Measurements from ENCODE around the gene ISG15. TPM values are rescaled to one million over a fixed set of nuclear protein-coding genes. Genes with fewer than 3 reads are reported as not detected.

ISG15 gene
- polyA plus RNA-seq, 1 of the 3 experiments (the other 2 are of a cell fraction): 28.6 TPM

DNA sequence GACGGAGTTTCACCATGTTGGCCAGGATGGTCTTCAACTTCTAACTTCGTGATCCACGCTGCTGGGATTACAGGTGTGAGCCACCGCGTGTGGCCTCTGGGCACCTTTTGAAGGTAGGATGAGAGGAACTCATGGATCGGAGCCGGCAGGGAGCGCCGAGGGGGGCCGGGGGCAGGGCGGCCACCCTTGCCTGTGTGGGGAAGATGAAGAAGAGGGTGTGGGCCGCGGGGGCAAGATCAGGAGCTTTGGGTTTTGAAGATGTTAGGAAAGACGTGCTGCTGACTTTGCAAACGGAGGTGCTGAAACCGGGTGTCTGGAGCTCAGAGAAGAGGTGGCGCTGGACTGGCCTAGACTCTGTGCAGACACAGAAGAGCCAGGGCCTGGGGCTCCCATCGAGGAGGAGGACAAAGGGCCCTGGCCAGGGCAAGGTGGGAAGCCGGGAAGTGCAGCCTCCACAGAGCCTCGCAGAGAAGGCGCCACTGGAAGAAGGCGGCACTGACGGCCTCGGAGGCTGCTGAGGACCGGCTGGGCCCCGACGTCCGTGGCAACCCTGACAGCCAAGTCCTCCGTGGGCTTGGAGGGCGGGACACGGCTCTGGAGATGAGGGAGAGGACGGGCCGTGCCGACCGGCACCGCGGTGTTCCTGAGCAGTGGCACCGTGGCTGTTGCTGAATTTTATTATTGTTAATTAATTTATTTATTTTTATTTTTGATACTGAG, 47.1 kb downstream of the ISG15 start:
- no peak overlapping the region for H3K9ac ChIP-seq
- DNase-seq: no peak
- H3F3A ChIP-seq (replicated peaks; ENCODE audit: insufficient read depth): peaks cover 5% of the 10 kb centered on the region
- peaks cover 6% of the 10 kb centered on the region; the same call in 1 of the 2 replicates for H4K20me1 ChIP-seq (ENCODE audit: insufficient read depth)
- CTCF ChIA-PET: interaction anchor here (0.7 to 15.4 kb wide), 11 partner anchors 8 to 232 kb away, joined by 3 to 216 read pairs (median 7); partner anchors contain the start of genes AGRN and PERM1
- H3K9me3 ChIP-seq: no peaks in the 10 kb centered on the region
- POLR2A ChIA-PET: no interaction called here
- TF ChIP-seq FOXJ3 (CRISPR knock-in tag; IDR thresholded peaks at IDR 0.05): no peak
- TF ChIP-seq, protein P1, sequence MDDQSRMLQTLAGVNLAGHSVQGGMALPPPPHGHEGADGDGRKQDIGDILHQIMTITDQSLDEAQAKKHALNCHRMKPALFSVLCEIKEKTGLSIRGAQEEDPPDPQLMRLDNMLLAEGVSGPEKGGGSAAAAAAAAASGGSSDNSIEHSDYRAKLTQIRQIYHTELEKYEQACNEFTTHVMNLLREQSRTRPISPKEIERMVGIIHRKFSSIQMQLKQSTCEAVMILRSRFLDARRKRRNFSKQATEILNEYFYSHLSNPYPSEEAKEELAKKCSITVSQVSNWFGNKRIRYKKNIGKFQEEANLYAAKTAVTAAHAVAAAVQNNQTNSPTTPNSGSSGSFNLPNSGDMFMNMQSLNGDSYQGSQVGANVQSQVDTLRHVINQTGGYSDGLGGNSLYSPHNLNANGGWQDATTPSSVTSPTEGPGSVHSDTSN (IDR thresholded peaks at IDR 0.05): no peak
- TF ChIP-seq CTCF (IDR thresholded peaks at IDR 0.05): no peak
- no peak for TF ChIP-seq RFX5 (IDR thresholded peaks at IDR 0.05; ENCODE audit: low read length)
- TF ChIP-seq NFIC (IDR thresholded peaks at IDR 0.05; ENCODE audit: borderline replicate concordance): no peak
- no peak for TF ChIP-seq MEF2A (IDR thresholded peaks at IDR 0.05; ENCODE audit: borderline replicate concordance, low read depth)
- no peak for TF ChIP-seq IRF3 (IDR thresholded peaks at IDR 0.05; ENCODE audit: low read depth, low read length)
- TF ChIP-seq SIN3A (IDR thresholded peaks at IDR 0.05; ENCODE audit: borderline replicate concordance, low read depth, low read length): no peak
- no peak for TF ChIP-seq TCF12 (IDR thresholded peaks at IDR 0.05)
- no peak for TF ChIP-seq NRF1 (IDR thresholded peaks at IDR 0.05; ENCODE audit: low read depth, low read length)
- no peak for TF ChIP-seq GATA2 (CRISPR knock-in tag; IDR thresholded peaks at IDR 0.05)
- H3K4me3 ChIP-seq (ENCODE audit: low read depth in 2 of 2, low read length in 1 of 2): no peak overlapping the region
- no peak overlapping the region for H3K4me2 ChIP-seq
- 38% methylated on average over 31 of the region's 38 CpGs for WGBS (ENCODE audit: low lambda C conversion rate)
- H3K79me2 ChIP-seq (ENCODE audit: insufficient read depth): no peaks in the 10 kb centered on the region
- no peaks in the 10 kb centered on the region for H3K9me2 ChIP-seq
- no peak overlapping the region for H3K27ac ChIP-seq (ENCODE audit: low read depth in 2 of 2, low read length in 1 of 2)
- H3K36me3 ChIP-seq (replicated peaks in 1 of 2; ENCODE audit: control insufficient read depth in 1 of 2, insufficient read depth in 2 of 2, low read length in 1 of 2): no peaks in the 10 kb centered on the region
- H3K4me1 ChIP-seq (ENCODE audit: control insufficient read depth in 1 of 2, insufficient read depth in 2 of 2, low read depth in 1 of 2, low read length in 1 of 2): peaks cover 0 to 6% of the 10 kb centered on the region in 2 experiments; a peak in 1 of 4 replicates
- H3K27me3 ChIP-seq (ENCODE audit: insufficient read depth): peaks cover 20% of the 10 kb centered on the region; the same call in 1 of the 2 replicates
- no peak overlapping the region for H2AFZ ChIP-seq (ENCODE audit: low read depth)
